HG02840 (cell line): Measurements from ENCODE around the gene DISC1.
"Not testable (repeated sequence)": the region's sequence is repeated elsewhere in the genome, so short reads cannot be mapped to it uniquely, and the experiment has no call there.

Experiments used
- ATAC-seq: cut with Tn5 transposase; IDR thresholded peaks from one replicate; pipeline ENCODE4 v1.9.1; 2021; ENCODE audit warnings: mild to moderate bottlenecking, moderate library complexity, moderate number of reproducible peaks; ENCODE audit not compliant: unreplicated experiment, low FRiP score

Gene DISC1

DNA sequence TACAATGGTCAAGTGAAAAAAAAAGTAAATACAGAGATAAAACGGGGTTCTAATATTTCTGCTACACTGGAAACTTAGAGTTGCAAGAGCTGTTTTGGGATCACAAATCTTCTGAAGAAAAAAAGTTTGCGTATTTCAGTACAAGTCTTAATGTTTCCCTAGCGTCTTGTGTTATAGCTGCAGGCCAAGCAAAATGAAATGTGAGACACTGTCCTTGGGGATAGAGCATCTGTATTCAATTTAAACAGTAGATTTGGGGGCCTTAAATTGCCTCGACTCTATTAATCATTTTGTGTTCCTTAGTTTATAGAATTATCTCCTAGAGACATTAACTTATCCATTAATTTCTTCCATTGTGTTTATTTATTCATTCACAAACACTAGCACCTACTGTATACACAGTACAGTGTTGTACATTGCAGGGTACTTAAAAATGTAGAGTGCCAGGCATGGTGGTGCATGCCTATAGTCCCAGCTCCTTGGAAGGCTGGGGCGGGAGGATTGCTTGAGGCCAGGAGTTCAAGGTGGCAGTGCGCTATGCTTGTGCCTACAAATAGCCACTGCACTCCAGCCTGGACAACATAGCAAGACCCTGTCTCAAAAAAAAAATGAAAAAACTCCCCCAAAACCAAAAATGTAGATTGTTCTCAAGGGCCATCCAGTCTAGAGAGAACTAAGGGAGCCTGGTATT is 7.9 kb downstream of the DISC1 start:
- ATAC-seq = no peak

GRCh38 chr1:231636157-231636556 is 9.6 kb downstream of the DISC1 start:
- ATAC-seq = no peak

GRCh38 chr1:231636922-231637321 is 10.3 kb downstream of the DISC1 start:
- ATAC-seq = not testable (repeated sequence)

DNA sequence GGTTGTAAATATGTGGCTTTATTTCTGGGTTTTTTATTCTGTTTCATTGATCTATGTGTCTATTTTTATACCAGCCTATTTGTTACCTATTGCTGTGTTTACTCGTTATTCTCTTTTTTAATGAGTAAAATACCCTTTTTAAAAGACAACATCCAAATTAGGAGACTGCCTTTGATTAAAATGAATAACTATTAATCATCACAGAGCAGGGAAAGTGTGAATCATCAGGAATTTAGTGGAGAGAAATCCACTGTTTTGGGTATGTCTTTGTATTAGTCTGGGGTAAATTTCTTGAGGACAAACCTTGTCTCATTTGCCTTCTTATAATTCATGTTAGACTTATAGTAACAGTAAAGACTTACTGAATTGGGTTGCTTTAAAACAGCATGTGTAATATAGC is 12.1 kb downstream of the DISC1 start:
- ATAC-seq = no peak

GRCh38 chr1:231639819-231640218 is 13.2 kb downstream of the DISC1 start:
- ATAC-seq = no peak

DNA sequence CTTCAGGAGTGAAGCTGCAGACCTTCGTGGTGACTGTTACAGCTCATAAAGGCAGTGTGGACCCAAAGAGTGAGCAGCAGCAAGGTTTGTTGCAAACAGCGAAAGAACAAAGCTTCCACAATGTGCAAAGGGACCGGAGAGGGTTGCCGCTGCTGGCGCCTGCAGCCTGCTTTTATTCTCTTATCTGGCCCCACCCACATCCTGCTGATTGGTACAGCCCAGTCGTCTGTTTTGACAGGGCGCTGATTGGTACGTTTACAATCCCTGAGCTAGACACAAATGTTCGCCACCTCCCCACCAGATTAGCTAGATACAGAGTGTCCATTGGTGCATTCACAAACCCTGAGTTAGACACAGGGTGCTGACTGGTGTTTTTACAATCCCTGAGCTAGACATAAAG is 14.9 kb downstream of the DISC1 start:
- ATAC-seq = not testable (repeated sequence)

DNA sequence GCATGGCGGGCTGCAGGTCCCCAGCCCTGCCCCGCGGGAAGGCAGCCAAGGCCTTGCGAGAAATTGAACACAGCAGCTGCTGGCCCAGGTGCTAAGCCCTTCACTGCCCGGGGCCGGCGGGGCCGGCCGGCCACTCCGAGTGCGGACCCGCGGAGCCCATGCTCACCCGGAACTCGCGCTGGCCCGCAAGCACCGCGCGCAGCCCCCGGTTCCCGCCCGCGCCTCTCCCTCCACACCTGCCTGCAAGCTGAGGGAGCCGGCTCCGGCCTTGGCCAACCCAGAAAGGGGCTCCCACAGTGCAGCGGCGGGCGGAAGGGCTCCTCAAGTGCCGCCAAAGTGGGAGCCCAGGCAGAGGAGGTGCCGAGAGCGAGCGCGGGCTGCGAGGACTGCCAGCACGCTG is 15.5 kb downstream of the DISC1 start:
- not testable (repeated sequence) for ATAC-seq

GRCh38 chr1:231642618-231643017 is 16.0 kb downstream of the DISC1 start:
- no peak for ATAC-seq

GRCh38 chr1:231643071-231643934 is 16.7 kb downstream of the DISC1 start:
- ATAC-seq = no peak

DNA sequence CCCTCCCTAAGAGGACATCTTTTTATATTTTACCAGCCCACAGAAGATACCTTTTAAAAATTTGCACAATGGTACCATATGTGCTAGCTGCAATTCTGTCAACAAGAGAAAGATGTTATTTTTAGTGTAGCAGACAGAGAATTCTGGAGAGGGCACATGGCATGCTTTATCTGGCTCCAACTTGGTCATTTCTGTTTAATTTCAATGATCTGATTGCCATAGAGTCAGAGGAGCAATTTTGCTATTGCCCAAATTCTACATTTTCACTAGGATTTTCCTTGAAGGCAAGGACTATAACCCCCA is 17.3 kb downstream of the DISC1 start:
- ATAC-seq = no peak

- not testable (repeated sequence) for ATAC-seq
Measured at GRCh38 chr1:231645634-231646033, 19.0 kb downstream of the DISC1 start.

- not testable (repeated sequence) for ATAC-seq
Measured at GRCh38 chr1:231646165-231646564, 19.6 kb downstream of the DISC1 start.

- not testable (repeated sequence) for ATAC-seq
Measured at GRCh38 chr1:231651621-231652260, 25.2 kb downstream of the DISC1 start.

- ATAC-seq = no peak
Measured at GRCh38 chr1:231653632-231654031, 27.0 kb downstream of the DISC1 start.

- ATAC-seq = no peak
Measured at GRCh38 chr1:231656741-231657140, 30.2 kb downstream of the DISC1 start.

DNA sequence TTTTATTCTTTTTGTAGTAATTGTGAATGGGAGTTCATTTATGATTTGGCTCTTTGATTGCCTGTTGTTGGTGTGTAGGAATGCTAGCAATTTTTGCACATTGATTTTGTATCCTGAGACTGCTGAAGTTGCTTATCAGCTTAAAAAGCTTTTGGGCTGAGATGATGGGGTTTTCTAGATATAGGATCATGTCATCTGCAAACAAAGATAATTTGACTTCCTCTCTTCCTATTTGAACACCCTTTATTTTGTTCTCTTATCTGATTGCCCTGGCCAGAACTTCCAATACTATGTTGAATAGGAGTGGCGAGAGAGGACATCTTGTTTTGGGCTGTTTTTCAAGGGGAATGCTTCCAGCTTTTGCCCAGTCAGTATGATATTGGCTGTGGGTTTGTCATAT is 31.6 kb downstream of the DISC1 start:
- ATAC-seq = not testable (repeated sequence)

- no peak for ATAC-seq
Measured at GRCh38 chr1:231660198-231660597, 33.6 kb downstream of the DISC1 start.

GRCh38 chr1:231663211-231663792 is 36.7 kb downstream of the DISC1 start:
- no peak for ATAC-seq

DNA sequence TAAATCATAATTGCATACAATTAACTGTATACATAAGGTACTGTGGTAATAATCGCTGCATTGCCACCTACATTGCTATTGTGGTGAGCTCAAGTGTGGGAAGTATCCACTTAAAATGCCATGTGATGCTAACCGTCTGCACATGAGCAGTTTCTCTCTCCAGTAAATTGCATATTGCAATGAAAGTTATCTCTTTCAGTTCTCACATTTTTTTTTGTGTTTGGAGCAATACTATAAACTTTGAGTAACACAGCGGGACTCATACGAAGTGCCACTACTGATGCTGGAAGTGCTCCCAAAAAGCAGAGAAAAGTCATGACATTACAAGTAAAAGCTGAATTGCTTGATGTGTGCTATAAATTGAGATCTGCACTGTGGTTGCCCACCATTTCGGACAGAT is 38.5 kb downstream of the DISC1 start:
- ATAC-seq = no peak

DNA sequence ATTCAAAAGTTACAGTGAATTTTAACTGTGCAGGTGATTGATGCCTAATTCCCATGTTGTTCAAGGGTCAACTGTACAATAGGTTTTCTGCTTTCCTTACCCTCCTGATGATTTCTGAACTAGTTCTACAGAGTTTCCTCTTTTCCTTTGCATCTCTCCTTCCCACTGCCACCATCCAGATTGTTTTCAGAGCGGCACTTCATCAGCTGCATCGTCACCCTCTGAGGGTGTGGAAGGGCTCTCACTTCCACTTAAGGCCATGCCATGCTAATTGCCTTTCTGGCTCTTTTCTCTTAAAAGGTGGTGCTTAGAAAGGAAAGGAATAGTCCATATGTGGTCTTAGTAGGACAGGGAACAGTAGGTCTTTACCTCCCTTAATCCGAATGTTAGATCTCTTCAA is 39.1 kb downstream of the DISC1 start:
- ATAC-seq = no peak
